ENCODE results near the gene HSH2D. TPM values are rescaled to one million over a fixed set of nuclear protein-coding genes. Genes with fewer than 3 reads are reported as not detected.

Gene HSH2D
- total and polyA plus RNA-seq, 4 donors, result 5.5 to 9.3 (median 6.4) TPM

DNA sequence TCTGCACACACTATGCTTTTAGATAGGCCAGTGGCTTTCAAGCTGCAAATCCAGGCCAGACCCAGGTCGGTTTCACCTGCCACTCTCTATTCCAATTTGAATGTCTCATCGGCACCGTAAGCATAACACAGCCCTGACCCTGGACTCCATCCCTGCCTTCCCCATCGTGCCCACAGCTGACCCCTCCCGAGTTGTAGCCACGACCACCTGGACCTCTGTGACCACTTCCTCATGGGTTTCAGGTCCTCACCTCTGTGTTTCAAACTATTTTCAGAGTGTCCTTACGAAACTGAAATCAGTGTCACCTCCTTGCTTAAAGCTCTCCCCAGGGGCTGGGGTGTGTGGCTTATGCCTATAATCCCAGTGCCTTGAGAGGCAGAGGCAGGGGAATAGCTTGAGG lies 9.0 kb upstream of the HSH2D start:
- no peak for DNase-seq
- ATAC-seq (ENCODE audit: insufficient read depth, low FRiP score), result no peak
- WGBS, 2 donors, result 51 to 73% methylated on average over 7 of the region's 7 CpGs
- peaks cover 19 to 34% (median 27%) of the 10 kb centered on the region in 4 donors for H3K36me3 ChIP-seq (ENCODE audit: control insufficient read depth in 4 of 4, insufficient read depth in 4 of 4, low read length in 4 of 4)
- H3K4me1 ChIP-seq (ENCODE audit: control insufficient read depth in 5 of 5, insufficient read depth in 5 of 5, low read length in 5 of 5), result peaks cover 0 to 3% (median 0%) of the 10 kb centered on the region in 5 donors
- no peak overlapping the region for H3K27ac ChIP-seq (ENCODE audit: low read depth in 1 of 2, low read length in 1 of 2)
- no peak overlapping the region for H3K4me3 ChIP-seq
- TF ChIP-seq, protein P1, sequence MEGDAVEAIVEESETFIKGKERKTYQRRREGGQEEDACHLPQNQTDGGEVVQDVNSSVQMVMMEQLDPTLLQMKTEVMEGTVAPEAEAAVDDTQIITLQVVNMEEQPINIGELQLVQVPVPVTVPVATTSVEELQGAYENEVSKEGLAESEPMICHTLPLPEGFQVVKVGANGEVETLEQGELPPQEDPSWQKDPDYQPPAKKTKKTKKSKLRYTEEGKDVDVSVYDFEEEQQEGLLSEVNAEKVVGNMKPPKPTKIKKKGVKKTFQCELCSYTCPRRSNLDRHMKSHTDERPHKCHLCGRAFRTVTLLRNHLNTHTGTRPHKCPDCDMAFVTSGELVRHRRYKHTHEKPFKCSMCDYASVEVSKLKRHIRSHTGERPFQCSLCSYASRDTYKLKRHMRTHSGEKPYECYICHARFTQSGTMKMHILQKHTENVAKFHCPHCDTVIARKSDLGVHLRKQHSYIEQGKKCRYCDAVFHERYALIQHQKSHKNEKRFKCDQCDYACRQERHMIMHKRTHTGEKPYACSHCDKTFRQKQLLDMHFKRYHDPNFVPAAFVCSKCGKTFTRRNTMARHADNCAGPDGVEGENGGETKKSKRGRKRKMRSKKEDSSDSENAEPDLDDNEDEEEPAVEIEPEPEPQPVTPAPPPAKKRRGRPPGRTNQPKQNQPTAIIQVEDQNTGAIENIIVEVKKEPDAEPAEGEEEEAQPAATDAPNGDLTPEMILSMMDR (IDR thresholded peaks at IDR 0.05; ENCODE audit: control extremely low read depth, extremely low read depth), result no peak
- H3K9me3 ChIP-seq (ENCODE audit: control insufficient read depth in 4 of 4, insufficient read depth in 3 of 4, low read length in 3 of 4), result peaks cover 0 to 4% (median 0%) of the 10 kb centered on the region in 4 donors
- H3K27me3 ChIP-seq (ENCODE audit: control insufficient read depth in 3 of 3, insufficient read depth in 3 of 3, low read length in 2 of 3), result no peaks in the 10 kb centered on the region
- no peak overlapping the region for H3K9ac ChIP-seq (ENCODE audit: insufficient read depth in 1 of 2, low read length in 2 of 2)

DNA sequence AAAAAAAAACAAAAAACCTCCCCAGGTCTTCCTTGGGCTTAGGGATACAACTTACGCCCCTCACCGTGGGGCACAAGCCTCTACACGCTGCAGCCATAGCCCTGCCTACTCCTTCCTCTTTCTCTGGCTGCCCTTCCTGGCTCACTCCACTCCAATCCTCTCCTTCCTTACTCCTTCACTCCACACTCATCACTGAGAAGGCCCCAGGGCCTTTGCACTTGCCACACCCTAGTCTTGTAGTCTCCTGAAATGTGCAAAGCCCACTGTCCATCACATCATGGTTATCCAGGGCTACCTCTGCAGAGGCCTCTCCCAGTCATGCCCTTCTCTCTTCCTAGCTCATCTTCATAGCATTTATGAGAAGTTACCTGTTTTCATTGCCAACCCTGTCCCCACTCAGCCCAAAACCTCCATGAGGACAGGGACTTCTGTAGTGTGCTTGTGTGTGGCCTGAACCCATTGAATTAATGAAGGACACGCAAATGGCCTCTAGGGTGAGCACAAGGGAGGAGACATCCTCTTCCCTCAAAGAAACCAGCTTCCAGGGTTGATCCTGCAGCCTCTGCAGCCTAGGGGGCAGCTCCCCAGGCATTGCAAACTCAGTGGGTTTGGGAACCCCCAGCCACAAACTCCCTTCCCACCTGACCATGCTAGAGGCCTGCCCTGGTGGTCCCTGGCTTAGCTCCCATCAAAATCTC lies 7.9 kb upstream of the HSH2D start:
- H3K36me3 ChIP-seq (ENCODE audit: control insufficient read depth in 4 of 4, insufficient read depth in 4 of 4, low read length in 4 of 4), result peaks cover 12 to 31% (median 24%) of the 10 kb centered on the region in 4 donors
- peaks cover 0 to 8% (median 0%) of the 10 kb centered on the region in 5 donors for H3K4me1 ChIP-seq (ENCODE audit: control insufficient read depth in 5 of 5, insufficient read depth in 5 of 5, low read length in 5 of 5)
- H3K9ac ChIP-seq (ENCODE audit: insufficient read depth in 1 of 2, low read length in 2 of 2), result no peak overlapping the region
- ATAC-seq (ENCODE audit: insufficient read depth, low FRiP score), result no peak
- no peak overlapping the region for H3K4me3 ChIP-seq
- H3K9me3 ChIP-seq (ENCODE audit: control insufficient read depth in 4 of 4, insufficient read depth in 3 of 4, low read length in 3 of 4), result peaks cover 0 to 4% (median 0%) of the 10 kb centered on the region in 4 donors
- H3K27me3 ChIP-seq (ENCODE audit: control insufficient read depth in 3 of 3, insufficient read depth in 3 of 3, low read length in 2 of 3), result no peaks in the 10 kb centered on the region
- 60 to 86% methylated on average over 4 of the region's 4 CpGs for WGBS, 2 donors
- DNase-seq, result no peak
- no peak overlapping the region for H3K27ac ChIP-seq (ENCODE audit: low read depth in 1 of 2, low read length in 1 of 2)
- TF ChIP-seq, protein P1 (IDR thresholded peaks at IDR 0.05; ENCODE audit: control extremely low read depth, extremely low read depth), result no peak

GRCh38 chr19:16136185-16136999 lies 7.1 kb upstream of the HSH2D start:
- no peak for DNase-seq
- Histone ChIP-seq H3K9ac (ENCODE audit: insufficient read depth in 1 of 2, low read length in 2 of 2) (no peak overlapping the region), H3K27ac (ENCODE audit: low read depth in 1 of 2, low read length in 1 of 2) (no peak overlapping the region), H3K4me1 (ENCODE audit: control insufficient read depth in 5 of 5, insufficient read depth in 5 of 5, low read length in 5 of 5) (peaks cover 0 to 8% (median 0%) of the 10 kb centered on the region in 5 donors), H3K4me3 (no peak overlapping the region), H3K36me3 (ENCODE audit: control insufficient read depth in 4 of 4, insufficient read depth in 4 of 4, low read length in 4 of 4) (peaks cover 12 to 26% (median 21%) of the 10 kb centered on the region in 4 donors), H3K9me3 (ENCODE audit: control insufficient read depth in 4 of 4, insufficient read depth in 3 of 4, low read length in 3 of 4) (peaks cover 0 to 4% (median 0%) of the 10 kb centered on the region in 4 donors), H3K27me3 (ENCODE audit: control insufficient read depth in 3 of 3, insufficient read depth in 3 of 3, low read length in 2 of 3) (no peaks in the 10 kb centered on the region)
- WGBS, 2 donors, result 59 to 71% methylated on average over 16 of the region's 16 CpGs
- ATAC-seq (ENCODE audit: insufficient read depth, low FRiP score), result no peak
- TF ChIP-seq, protein P1 (IDR thresholded peaks at IDR 0.05; ENCODE audit: control extremely low read depth, extremely low read depth), result no peak

All from lung (tissue), 12 donors.